AG09319 (cell line): ENCODE results near the gene PLEKHA3.

ENCODE experiments used
- DNase-seq: peaks from one replicate; pipeline ENCODE4 v3.0.0-alpha.2; 2010; ENCODE audit warnings: low read depth; ENCODE audit errors: extremely low read depth
- TF ChIP-seq, protein P1 (sequence below): IDR thresholded peaks from 2 replicates; pipeline ENCODE4 v1.5.1; 2011; ENCODE audit warnings: low read depth, mild to moderate bottlenecking, inconsistent platforms, low read length, moderate library complexity

PLEKHA3 gene

DNA sequence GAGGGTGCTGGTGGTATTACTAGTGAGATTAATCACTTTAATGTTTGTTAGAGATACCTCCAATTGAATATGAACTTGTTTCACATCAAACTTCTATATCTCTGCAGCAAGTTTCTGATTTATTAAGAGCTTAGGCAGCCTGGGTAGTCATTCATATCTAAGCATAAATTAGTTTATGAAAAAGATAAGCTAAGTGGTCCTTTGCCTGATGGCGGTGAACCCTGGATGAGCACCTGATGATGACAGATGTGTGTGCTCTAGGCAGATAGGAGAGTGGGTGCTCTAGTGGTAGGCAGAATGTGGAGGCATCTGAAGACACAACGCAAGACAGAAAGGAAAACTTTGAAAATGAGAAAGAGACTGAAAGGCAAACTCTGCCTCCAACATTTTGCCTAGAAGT, 6.9 kb upstream of the PLEKHA3 start:
- no peak for DNase-seq
- TF ChIP-seq, protein P1, sequence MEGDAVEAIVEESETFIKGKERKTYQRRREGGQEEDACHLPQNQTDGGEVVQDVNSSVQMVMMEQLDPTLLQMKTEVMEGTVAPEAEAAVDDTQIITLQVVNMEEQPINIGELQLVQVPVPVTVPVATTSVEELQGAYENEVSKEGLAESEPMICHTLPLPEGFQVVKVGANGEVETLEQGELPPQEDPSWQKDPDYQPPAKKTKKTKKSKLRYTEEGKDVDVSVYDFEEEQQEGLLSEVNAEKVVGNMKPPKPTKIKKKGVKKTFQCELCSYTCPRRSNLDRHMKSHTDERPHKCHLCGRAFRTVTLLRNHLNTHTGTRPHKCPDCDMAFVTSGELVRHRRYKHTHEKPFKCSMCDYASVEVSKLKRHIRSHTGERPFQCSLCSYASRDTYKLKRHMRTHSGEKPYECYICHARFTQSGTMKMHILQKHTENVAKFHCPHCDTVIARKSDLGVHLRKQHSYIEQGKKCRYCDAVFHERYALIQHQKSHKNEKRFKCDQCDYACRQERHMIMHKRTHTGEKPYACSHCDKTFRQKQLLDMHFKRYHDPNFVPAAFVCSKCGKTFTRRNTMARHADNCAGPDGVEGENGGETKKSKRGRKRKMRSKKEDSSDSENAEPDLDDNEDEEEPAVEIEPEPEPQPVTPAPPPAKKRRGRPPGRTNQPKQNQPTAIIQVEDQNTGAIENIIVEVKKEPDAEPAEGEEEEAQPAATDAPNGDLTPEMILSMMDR, result no peak

DNA sequence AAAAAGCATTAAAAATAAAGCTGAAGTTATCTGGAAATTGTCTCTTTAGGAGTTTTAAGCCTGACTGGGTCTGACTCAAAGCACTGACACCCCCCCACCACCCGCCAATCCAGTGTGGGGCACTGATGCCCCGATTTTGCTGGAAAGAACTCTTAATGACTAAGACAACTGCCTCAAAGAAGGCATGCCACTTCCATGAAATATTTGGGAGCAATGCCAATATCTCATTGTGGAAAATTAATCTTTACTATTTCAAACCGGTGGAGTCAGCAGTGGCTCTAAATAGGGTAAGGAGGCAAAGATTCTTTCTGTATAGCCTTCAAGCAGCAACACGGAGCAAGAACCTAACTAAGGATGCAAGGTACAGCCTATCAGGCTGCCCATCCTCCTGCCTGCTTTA, 6.3 kb upstream of the PLEKHA3 start:
- TF ChIP-seq, protein P1, result no peak

DNA sequence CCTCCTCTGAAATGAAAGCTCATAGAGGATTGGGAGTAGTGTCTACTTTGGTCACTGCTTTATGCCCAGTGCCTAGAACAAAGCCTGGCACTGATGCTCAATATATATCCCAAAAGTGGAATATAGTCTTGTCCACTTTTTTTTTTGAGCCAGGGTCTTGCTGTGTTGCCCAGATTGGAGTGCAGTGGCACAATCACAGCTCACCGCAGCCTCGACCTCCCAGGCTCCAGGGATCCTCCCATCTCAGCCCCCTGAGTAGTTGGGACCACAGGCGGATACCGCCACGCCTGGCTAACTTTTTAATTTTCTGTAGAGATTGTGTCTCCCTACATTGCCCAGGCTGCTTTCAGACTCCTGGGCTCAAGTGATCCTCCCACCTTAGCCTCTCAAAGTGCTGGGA, 5.7 kb upstream of the PLEKHA3 start:
- DNase-seq, result no peak

More for the DNA sequence above, 6.3 kb upstream of the PLEKHA3 start:
- DNase-seq, result no peak

DNA sequence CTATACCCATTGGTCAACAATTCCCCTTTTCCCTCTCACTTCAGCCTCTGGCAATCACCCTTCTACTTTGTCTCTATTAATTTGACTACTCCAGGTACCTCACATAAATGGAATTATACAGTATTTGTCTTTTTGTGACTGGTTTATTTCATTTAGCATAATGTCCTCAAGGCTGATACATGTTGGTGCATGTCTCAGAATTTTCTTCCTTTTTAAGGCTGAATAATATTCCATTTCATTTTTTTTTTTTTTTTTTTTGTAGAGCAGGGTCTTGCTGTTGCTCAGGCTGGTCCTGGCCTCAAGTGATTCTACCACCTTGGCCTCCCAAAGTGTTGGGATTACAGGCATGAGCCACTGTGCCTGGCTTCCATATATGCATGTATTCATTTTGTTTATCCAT, 3.8 kb upstream of the PLEKHA3 start:
- TF ChIP-seq, protein P1, result no peak
- DNase-seq, result no peak

More for the DNA sequence above, 5.7 kb upstream of the PLEKHA3 start:
- TF ChIP-seq, protein P1, result no peak

DNA sequence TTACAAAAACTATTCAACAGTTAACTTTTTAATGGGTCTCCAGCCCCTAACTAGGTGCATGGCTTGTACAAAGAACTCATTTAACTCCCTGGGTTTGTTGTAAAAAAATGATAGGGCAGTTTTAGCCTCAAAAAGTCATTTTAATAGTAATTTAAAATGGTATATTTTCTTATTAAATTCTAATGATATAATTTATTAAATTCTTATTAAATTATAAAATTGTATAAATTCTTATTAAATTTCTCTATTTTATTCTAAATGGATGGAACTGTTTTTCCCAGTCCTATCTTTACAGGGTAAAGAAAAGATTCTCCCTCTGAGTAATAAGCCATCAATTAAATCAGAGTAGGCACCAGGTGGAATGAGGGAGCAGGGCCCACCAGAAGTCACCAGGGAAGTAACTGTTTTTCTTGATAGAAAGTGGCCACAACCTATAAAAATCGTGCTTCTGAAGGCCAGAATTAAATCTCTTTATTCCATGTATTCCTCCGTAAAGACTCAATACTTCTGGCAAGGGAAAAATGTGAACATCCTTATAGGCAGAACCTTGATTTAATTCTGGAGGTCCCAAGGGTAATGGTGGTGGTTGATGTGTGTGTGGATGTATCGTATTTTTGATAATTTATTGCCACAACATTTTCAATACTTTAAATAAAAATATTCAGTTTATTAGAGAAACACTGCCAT, 2.7 kb upstream of the PLEKHA3 start:
- TF ChIP-seq, protein P1, result no peak
- DNase-seq, result no peak

DNA sequence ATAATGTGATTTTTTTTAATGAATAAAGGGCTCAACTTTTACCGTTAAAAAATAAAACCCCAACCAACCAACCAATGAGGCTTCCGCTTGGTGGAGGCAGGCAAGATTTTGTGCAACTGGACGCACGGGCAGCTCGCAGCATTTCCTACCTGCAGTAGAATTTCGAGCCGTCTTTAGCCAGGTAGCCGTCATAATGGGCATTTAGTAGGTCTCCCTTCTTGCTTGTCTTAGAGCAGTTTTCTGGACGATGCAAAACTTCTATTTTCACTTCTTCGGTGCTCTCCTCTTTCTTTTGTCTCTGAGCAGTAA, 2.2 kb upstream of the PLEKHA3 start:
- TF ChIP-seq, protein P1, result no peak
- no peak for DNase-seq

DNA sequence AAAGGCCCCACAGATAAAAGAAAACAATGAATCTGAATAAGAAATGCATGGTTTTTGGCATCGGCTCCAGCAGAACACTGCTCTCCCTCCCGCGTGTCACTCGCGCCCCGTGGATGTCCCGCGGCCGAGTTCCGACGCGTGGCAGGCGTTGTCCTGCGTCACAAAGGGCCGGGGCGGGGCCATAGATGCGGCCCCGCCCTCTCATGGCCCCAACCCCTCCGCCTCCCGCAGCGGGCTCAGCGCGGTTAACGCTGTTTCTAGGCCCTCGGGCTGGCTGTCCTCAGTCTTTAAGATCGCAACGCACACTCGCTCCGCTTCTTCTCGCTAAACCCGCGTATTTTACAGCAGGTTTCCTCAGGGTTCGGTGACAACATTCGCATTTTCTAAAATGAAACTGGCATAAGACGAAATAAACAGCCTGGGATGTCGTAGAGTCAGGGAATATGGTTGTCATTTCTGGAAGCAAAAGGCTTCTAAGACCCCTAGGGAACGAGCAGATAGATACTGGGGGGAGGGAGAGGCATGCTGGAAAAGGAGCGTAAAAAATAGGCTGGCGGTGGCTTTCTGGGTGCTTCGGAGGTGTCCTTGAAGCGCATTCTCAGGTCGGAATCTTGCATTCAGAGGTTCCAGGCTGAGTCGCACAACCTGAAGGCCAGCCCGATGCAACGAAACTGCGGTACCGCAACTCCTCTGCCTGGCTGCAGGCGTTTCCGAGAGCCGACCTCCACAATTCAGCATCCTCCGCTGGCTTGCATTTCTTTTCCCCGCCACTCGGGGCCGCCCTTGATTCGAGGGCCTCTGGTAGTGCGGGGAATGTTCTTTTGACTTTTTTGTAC, 1.6 kb upstream of the PLEKHA3 start, which contains the start of gene FKBP7:
TSS of gene FKBP7 (minus strand) at position 162 of the 836 bp plus-strand sequence. CDS start at position 61, 101 bp downstream.
- DNase-seq, result peak; percentile 41
- TF ChIP-seq, protein P1, result peak; percentile 58
